H1 (cell line): ENCODE data around the gene GGCX. TPM values are rescaled to one million over a fixed set of nuclear protein-coding genes. Genes with fewer than 3 reads are reported as not detected.
A peak's percentile ranks its signal among the peaks of the same experiment; 100 is the strongest.

Source experiments
- CTCF ChIA-PET: fragments of 300-600 bp; sonication (Branson Sonifier 250); formaldehyde crosslinking; loops from one replicate; lab custom pipeline; 2021; ENCODE audit not compliant: partially characterized antibody; lab: Charles Lee
- POLR2A ChIA-PET: fragments of 300-600 bp; sonication (Branson Sonifier 250); formaldehyde crosslinking; loops from one replicate; lab custom pipeline; 2021; ENCODE audit warnings: inconsistent platforms; ENCODE audit not compliant: partially characterized antibody; lab: Charles Lee
- DNase-seq, 2 experiments: peaks; one replicate each; pipeline versions ENCODE4 v3.0.0 to v3.0.0-alpha.2; 2010 to 2022; ENCODE audit warnings: low spot score in 2 of 2, low read depth in 1 of 2, mixed read lengths in 1 of 2
- FAIRE-seq: peaks from 2 replicates; lab custom pipeline; 2011; peaks lifted over from hg19 to GRCh38; lab: Jason Lieb, UNC
- H2AFZ ChIP-seq: 2 replicates; pipeline ENCODE4 v1.8.1; 2012; ENCODE audit warnings: low read length, inconsistent platforms
- H2AK5ac ChIP-seq: 2 replicates; pipeline ENCODE4 v1.6.1; 2013; ENCODE audit warnings: low read depth, low read length
- H2BK120ac ChIP-seq: replicated peaks from 2 replicates; pipeline ENCODE3; 2013; ENCODE audit warnings: low read depth, low read length, inconsistent platforms
- H2BK12ac ChIP-seq: 2 replicates; pipeline ENCODE4 v1.6.1; 2013; ENCODE audit warnings: low read depth, low read length
- H2BK15ac ChIP-seq: 2 replicates; pipeline ENCODE4 v1.6.1; 2013; ENCODE audit warnings: low read length
- H2BK20ac ChIP-seq: 2 replicates; pipeline ENCODE4 v1.6.1; 2013; ENCODE audit warnings: low read length
- H2BK5ac ChIP-seq: 2 replicates; pipeline ENCODE4 v1.6.1; 2013; ENCODE audit warnings: low read depth, low read length
- H3K14ac ChIP-seq: 2 replicates; pipeline ENCODE4 v1.6.1; 2013; ENCODE audit warnings: inconsistent platforms; ENCODE audit not compliant: insufficient read length
- H3K18ac ChIP-seq: 2 replicates; pipeline ENCODE4 v1.6.1; 2013; ENCODE audit warnings: low read length; ENCODE audit errors: extremely low read depth
- H3K23ac ChIP-seq: 2 replicates; pipeline ENCODE4 v1.6.1; 2013; ENCODE audit warnings: inconsistent platforms; ENCODE audit not compliant: insufficient read length
- H3K23me2 ChIP-seq: 2 replicates; pipeline ENCODE4 v1.6.1; 2013; ENCODE audit warnings: low read depth, low read length
- H3K27ac ChIP-seq: 2 replicates; pipeline ENCODE4 v1.6.1; 2011; ENCODE audit warnings: low read depth, low read length, inconsistent platforms
- H3K27me3 ChIP-seq, 4 experiments: replicated peaks in 1 of 4; 1 replicate in 1 of 4; 2 replicates in 3 of 4; pipeline versions ENCODE4 v1.6.1 to v1.8.1; 2011 to 2013; ENCODE audit warnings: low read length in 3 of 4, mild to moderate bottlenecking in 3 of 4, inconsistent platforms in 2 of 4, mixed read lengths in 2 of 4, moderate library complexity in 1 of 4; ENCODE audit not compliant: control insufficient read depth in 3 of 4, insufficient read depth in 3 of 4; ENCODE audit errors: extremely low read depth in 1 of 4
- H3K36me3 ChIP-seq, 4 experiments: 2 replicates each; pipeline versions ENCODE4 v1.6.1 to v1.8.1; 2011 to 2013; ENCODE audit warnings: mild to moderate bottlenecking in 4 of 4, low read length in 3 of 4, moderate library complexity in 2 of 4, control low read depth in 1 of 4, inconsistent platforms in 1 of 4; ENCODE audit not compliant: insufficient read depth in 4 of 4, control insufficient read depth in 2 of 4
- H3K4ac ChIP-seq: replicated peaks from 2 replicates; pipeline ENCODE3; 2013; ENCODE audit warnings: low read length, low read depth, mixed read lengths, inconsistent platforms; ENCODE audit not compliant: insufficient read length
- H3K4me1 ChIP-seq, 4 experiments: replicated peaks in 1 of 4; 1 replicate in 1 of 4; 2 replicates in 3 of 4; pipeline versions ENCODE4 v1.6.1 to v1.8.1; 2011 to 2013; ENCODE audit warnings: low read length in 3 of 4, inconsistent platforms in 2 of 4, mixed read lengths in 1 of 4; ENCODE audit not compliant: insufficient read depth in 4 of 4, control insufficient read depth in 3 of 4
- H3K4me2 ChIP-seq, 2 experiments: 2 replicates each; pipeline versions ENCODE4 v1.6.1 to v1.8.1; 2011 to 2013; ENCODE audit warnings: low read depth in 2 of 2, low read length in 2 of 2, control low read depth in 1 of 2, inconsistent platforms in 1 of 2, mild to moderate bottlenecking in 1 of 2; ENCODE audit not compliant: insufficient read depth in 1 of 2
- H3K4me3 ChIP-seq, 4 experiments: fragments of 200-600, 300-600 bp in 1 of 4; sonication (generic), shearing (Covaris generic), sonication (Bioruptor Twin) in 1 of 4; 2 replicates each; pipeline versions ENCODE4 v1.5.1 to v1.8.1; 2011 to 2016; ENCODE audit warnings: low read length in 4 of 4, low read depth in 3 of 4, control low read depth in 2 of 4, inconsistent platforms in 2 of 4, mild to moderate bottlenecking in 2 of 4, mixed read lengths in 1 of 4, moderate library complexity in 1 of 4; ENCODE audit not compliant: insufficient read depth in 2 of 4; ENCODE audit errors: extremely low read depth in 1 of 4
- H3K56ac ChIP-seq: replicated peaks from 2 replicates; pipeline ENCODE3; 2013; ENCODE audit warnings: low read depth, mild to moderate bottlenecking, mixed read lengths, low read length, inconsistent platforms; ENCODE audit not compliant: insufficient read length
- H3K79me1 ChIP-seq: 2 replicates; pipeline ENCODE4 v1.6.1; 2013; ENCODE audit warnings: low read depth, low read length, control low read depth
- H3K79me2 ChIP-seq, 2 experiments: 2 replicates each; pipeline versions ENCODE4 v1.6.1 to v1.8.1; 2012 to 2013; ENCODE audit warnings: low read length in 2 of 2, mild to moderate bottlenecking in 2 of 2, inconsistent platforms in 1 of 2; ENCODE audit not compliant: insufficient read depth in 2 of 2, control insufficient read depth in 1 of 2
- H3K9ac ChIP-seq, 4 experiments: replicated peaks in 1 of 4; 1 replicate in 1 of 4; 2 replicates in 3 of 4; pipeline versions ENCODE4 v1.6.1 to v1.8.1; 2011 to 2013; ENCODE audit warnings: low read depth in 3 of 4, low read length in 3 of 4, control low read depth in 2 of 4, mild to moderate bottlenecking in 2 of 4, moderate library complexity in 2 of 4, inconsistent platforms in 1 of 4; ENCODE audit errors: extremely low read depth in 1 of 4
- H3K9me3 ChIP-seq, 2 experiments: 2 replicates each; pipeline versions ENCODE4 v1.6.1 to v1.8.1; 2012 to 2013; ENCODE audit warnings: mild to moderate bottlenecking in 2 of 2, moderate library complexity in 2 of 2, control low read depth in 1 of 2, inconsistent platforms in 1 of 2, low read depth in 1 of 2, low read length in 1 of 2, mixed read lengths in 1 of 2; ENCODE audit not compliant: insufficient read depth in 2 of 2
- H4K20me1 ChIP-seq, 2 experiments: replicated peaks in 1 of 2; 2 replicates each; pipeline versions ENCODE3 to v1.8.1; 2011 to 2013; ENCODE audit warnings: inconsistent platforms in 2 of 2, low read length in 2 of 2, mild to moderate bottlenecking in 1 of 2; ENCODE audit not compliant: insufficient read depth in 2 of 2, control insufficient read depth in 1 of 2
- H4K5ac ChIP-seq: 2 replicates; pipeline ENCODE4 v1.6.1; 2013; ENCODE audit warnings: low read length, low read depth, mixed read lengths, inconsistent platforms; ENCODE audit not compliant: insufficient read length
- H4K8ac ChIP-seq: 2 replicates; pipeline ENCODE4 v1.8.0; 2013; ENCODE audit warnings: mild to moderate bottlenecking, moderate library complexity, low read length, inconsistent platforms; ENCODE audit not compliant: insufficient read depth; ENCODE audit errors: extremely low read depth
- H4K91ac ChIP-seq: replicated peaks from 2 replicates; pipeline ENCODE3; 2013; ENCODE audit warnings: low read length, mixed read lengths, inconsistent platforms; ENCODE audit not compliant: insufficient read length
- ATF2 ChIP-seq: IDR thresholded peaks from 2 replicates; pipeline ENCODE4 v1.6.1; 2012; ENCODE audit warnings: low read length, inconsistent platforms
- SAP30 ChIP-seq: fragments of 300-600 bp; sonication (generic); IDR thresholded peaks from 2 replicates; pipeline ENCODE4 v1.7.1; 2012; ENCODE audit warnings: low read length, moderate library complexity, mild to moderate bottlenecking, inconsistent platforms; ENCODE audit not compliant: insufficient read depth, insufficient replicate concordance
- WGBS, 2 experiments: shearing (Covaris generic) in 1 of 2; methylation state at CpG; one replicate each; pipeline versions ENCODE4 v1.1.6 to v1.1.7; 2013 to 2015; ENCODE audit warnings: low lambda C conversion rate in 2 of 2, mixed read lengths in 2 of 2, inconsistent platforms in 1 of 2, low coverage in 1 of 2, missing lambda C conversion rate in 1 of 2; ENCODE audit not compliant: insufficient replicate concordance in 2 of 2, insufficient coverage in 1 of 2, insufficient read length in 1 of 2; ENCODE audit errors: extremely low coverage in 1 of 2, missing lambda C conversion rate in 1 of 2; 5-methylcytosine and 5-hydroxymethylcytosine counted together
- polyA plus RNA-seq, 7 experiments: library from polyadenylated mRNA; depleted of rRNA in 3 of 7; stranded (reverse) in 5 of 7; unstranded in 2 of 7; fragments of >200 nt in 5 of 7; fragments of 200-250 nt in 2 of 7; gene quantifications; 1 replicate in 5 of 7; 2 replicates in 1 of 7; 4 replicates in 1 of 7; pipeline versions ENCODE4 v1.2.1 to v1.2.3, GENCODE V29; 2011 to 2013; ENCODE audit warnings: missing spikeins in 2 of 7, mixed read lengths in 2 of 7
- total RNA-seq: library from RNA; stranded (reverse); fragmentation: NEBNext Ultra II Directional; extraction: Animal tissue kit (Norgen Biotek cat#: 25700); gene quantifications from 2 replicates; pipeline ENCODE4 v1.2.1, GENCODE V29; 2021

GGCX gene
- total and polyA plus RNA-seq, 2 of the 8 experiments (the other 6 are each of a cell fraction or from before 2014, with no cell fraction given): 29.4 to 33.8 TPM

GRCh38 chr2:85606116-85606455, 44.8 kb upstream of the GGCX start:
- Histone ChIP-seq H2BK20ac (no peak overlapping the region), H2AFZ (no peak overlapping the region), H2BK15ac (no peak overlapping the region), H3K9me3 (no peaks in the 10 kb centered on the region), H2BK5ac (no peak overlapping the region), H4K20me1 (peaks cover 0 to 16% of the 10 kb centered on the region in 2 experiments), H2BK12ac (no peak overlapping the region), H3K23ac (no peak overlapping the region), H3K36me3 (peaks cover 6 to 19% (median 14%) of the 10 kb centered on the region in 4 experiments; a peak in 6 of 8 replicates), H3K4me2 (no peak overlapping the region), H3K27me3 (no peaks in the 10 kb centered on the region), H3K4me1 (peaks cover 0 to 5% (median 2%) of the 10 kb centered on the region in 4 experiments; a peak in 6 of 7 replicates), H3K56ac (no peak overlapping the region), H3K14ac (no peak overlapping the region), H3K23me2 (peaks cover 12% of the 10 kb centered on the region), H3K18ac (no peak overlapping the region), H3K4ac (no peak overlapping the region), H4K91ac (no peak overlapping the region), H4K8ac (no peak overlapping the region), H2BK120ac (no peak overlapping the region), H3K9ac (peak overlapping the region in 1 of 4 experiments; percentile 18; a peak in 1 of 7 replicates), H3K27ac (no peak overlapping the region), H4K5ac (no peak overlapping the region), H3K79me2 (peaks cover 0 to 14% of the 10 kb centered on the region in 2 experiments; a peak in 2 of 4 replicates), H3K4me3 (no peak overlapping the region), H3K79me1 (peaks cover 7% of the 10 kb centered on the region), H2AK5ac (no peak overlapping the region)
- WGBS, 2 experiments: 98% methylated on average over 7 of the region's 7 CpGs; no CpG with 5 or more reads in 1 of the 2 experiments
- DNase-seq (no peak), FAIRE-seq (no peak)
- POLR2A ChIA-PET: interaction anchor here (0.8 to 7.9 kb wide), 8 partner anchors 8 to 527 kb away, joined by 3 to 95 read pairs (median 12); partner anchors contain the start of genes C2orf68, MAT2A, RNF181 and USP39
- CTCF ChIA-PET: interaction anchor here (1.1 to 1.9 kb wide), 2 partner anchors 13 to 52 kb away, joined by 5 to 6 read pairs; no protein-coding TSS in a partner anchor
- no peak for TF ChIP-seq ATF2
- no peak for TF ChIP-seq SAP30
